Measurements from ENCODE around the gene PGLYRP4. TPM values are rescaled to one million over a fixed set of nuclear protein-coding genes. Genes with fewer than 3 reads are reported as not detected.
A peak's percentile ranks its signal among the peaks of the same experiment; 100 is the strongest.

Gene PGLYRP4
- total and polyA plus RNA-seq, 4 donors: not detected

- Histone ChIP-seq H3K4me3 (ENCODE audit: low read depth in 1 of 3, low read length in 3 of 3) (no peak overlapping the region), H3K4me1 (ENCODE audit: control insufficient read depth in 4 of 4, insufficient read depth in 4 of 4, low read length in 3 of 4) (no peaks in the 10 kb centered on the region), H3K36me3 (ENCODE audit: control insufficient read depth in 4 of 4, insufficient read depth in 3 of 4, low read depth in 1 of 4, low read length in 3 of 4) (no peaks in the 10 kb centered on the region), H3K9ac (ENCODE audit: low read depth in 1 of 2, low read length in 2 of 2) (no peak overlapping the region), H3K9me3 (ENCODE audit: control insufficient read depth in 4 of 4, low read length in 3 of 4) (no peaks in the 10 kb centered on the region), H3K27me3 (ENCODE audit: control insufficient read depth in 4 of 4, insufficient read depth in 4 of 4, low read length in 3 of 4) (peaks cover 0 to 5% (median 0%) of the 10 kb centered on the region in 4 donors), H3K27ac (ENCODE audit: low read depth in 1 of 2, low read length in 2 of 2) (no peak overlapping the region)
- no peak for TF ChIP-seq MAX (IDR thresholded peaks at IDR 0.05)
- TF ChIP-seq HNF4G (IDR thresholded peaks at IDR 0.05): no peak
- DNase-seq (ENCODE audit: low spot score): no peak
- WGBS: 69% methylated on average over 6 of the region's 6 CpGs
These were observed 8.8 kb downstream of the PGLYRP4 start for GRCh38 chr1:153339802-153340201.

DNA sequence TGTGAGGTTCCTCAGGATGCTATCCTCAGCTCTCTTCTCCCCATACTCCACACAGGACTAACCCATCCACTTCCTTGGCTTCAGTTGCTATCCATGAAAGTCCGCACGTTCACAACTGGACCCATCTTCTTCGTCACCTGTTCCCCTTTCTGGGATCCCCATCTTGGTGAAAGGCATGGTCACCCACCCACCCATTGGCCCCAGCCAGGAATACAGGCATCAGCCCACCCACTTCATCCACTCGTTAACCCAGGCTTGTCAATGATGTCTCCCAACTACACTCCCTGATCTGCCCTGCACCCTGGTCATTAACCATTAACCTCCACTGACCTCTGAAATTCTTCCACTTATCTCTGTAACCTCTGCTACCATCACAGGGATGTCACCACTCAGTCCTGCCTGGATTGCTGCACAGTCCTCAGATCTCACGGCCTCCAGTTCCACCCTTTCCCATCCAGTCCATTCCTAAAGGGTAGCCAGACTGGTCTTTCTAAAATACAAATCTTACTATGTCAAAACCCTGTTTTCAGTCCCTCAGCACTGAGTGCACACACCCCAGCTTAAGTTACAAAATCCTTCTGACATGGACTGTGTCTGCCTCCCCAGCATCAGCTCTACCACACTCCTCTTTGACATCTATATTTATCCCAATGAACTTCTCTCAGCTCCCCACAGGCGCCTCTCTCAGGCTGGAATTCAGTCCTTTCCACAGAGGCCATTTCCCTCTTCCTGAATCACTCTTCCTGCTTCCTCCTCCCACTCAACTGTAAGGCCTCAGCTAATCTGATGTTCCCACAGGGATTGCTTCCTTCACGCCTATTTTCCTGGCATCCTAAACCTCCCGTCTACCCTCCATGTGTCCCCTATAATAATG is 10.4 kb downstream of the PGLYRP4 start:
- no peak overlapping the region for H3K9ac ChIP-seq (ENCODE audit: low read depth in 1 of 2, low read length in 2 of 2)
- TF ChIP-seq FOXA2 (IDR thresholded peaks at IDR 0.05): no peak
- TF ChIP-seq JUND (IDR thresholded peaks at IDR 0.05): no peak
- TF ChIP-seq GABPA (IDR thresholded peaks at IDR 0.05 in 1 of 2, conservative IDR thresholded peaks at IDR 0.05 in 1 of 2): no peak
- no peak for TF ChIP-seq RAD21 (IDR thresholded peaks at IDR 0.05)
- no peak for TF ChIP-seq CTCF (IDR thresholded peaks at IDR 0.05; ENCODE audit: low read depth, low read length, missing input control)
- TF ChIP-seq HNF4A (conservative IDR thresholded peaks at IDR 0.05): no peak
- TF ChIP-seq, protein P1, sequence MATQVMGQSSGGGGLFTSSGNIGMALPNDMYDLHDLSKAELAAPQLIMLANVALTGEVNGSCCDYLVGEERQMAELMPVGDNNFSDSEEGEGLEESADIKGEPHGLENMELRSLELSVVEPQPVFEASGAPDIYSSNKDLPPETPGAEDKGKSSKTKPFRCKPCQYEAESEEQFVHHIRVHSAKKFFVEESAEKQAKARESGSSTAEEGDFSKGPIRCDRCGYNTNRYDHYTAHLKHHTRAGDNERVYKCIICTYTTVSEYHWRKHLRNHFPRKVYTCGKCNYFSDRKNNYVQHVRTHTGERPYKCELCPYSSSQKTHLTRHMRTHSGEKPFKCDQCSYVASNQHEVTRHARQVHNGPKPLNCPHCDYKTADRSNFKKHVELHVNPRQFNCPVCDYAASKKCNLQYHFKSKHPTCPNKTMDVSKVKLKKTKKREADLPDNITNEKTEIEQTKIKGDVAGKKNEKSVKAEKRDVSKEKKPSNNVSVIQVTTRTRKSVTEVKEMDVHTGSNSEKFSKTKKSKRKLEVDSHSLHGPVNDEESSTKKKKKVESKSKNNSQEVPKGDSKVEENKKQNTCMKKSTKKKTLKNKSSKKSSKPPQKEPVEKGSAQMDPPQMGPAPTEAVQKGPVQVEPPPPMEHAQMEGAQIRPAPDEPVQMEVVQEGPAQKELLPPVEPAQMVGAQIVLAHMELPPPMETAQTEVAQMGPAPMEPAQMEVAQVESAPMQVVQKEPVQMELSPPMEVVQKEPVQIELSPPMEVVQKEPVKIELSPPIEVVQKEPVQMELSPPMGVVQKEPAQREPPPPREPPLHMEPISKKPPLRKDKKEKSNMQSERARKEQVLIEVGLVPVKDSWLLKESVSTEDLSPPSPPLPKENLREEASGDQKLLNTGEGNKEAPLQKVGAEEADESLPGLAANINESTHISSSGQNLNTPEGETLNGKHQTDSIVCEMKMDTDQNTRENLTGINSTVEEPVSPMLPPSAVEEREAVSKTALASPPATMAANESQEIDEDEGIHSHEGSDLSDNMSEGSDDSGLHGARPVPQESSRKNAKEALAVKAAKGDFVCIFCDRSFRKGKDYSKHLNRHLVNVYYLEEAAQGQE (IDR thresholded peaks at IDR 0.05): no peak
- no peak for TF ChIP-seq EGR1 (IDR thresholded peaks at IDR 0.05; ENCODE audit: low read depth in 2 of 2)
- no peak for TF ChIP-seq MAX (IDR thresholded peaks at IDR 0.05)
- TF ChIP-seq SP1 (IDR thresholded peaks at IDR 0.05): no peak
- no peak for TF ChIP-seq YY1 (IDR thresholded peaks at IDR 0.05)
- no peak for TF ChIP-seq FOXA1 (IDR thresholded peaks at IDR 0.05)
- no peak for TF ChIP-seq TAF1 (conservative IDR thresholded peaks at IDR 0.05)
- TF ChIP-seq HNF4G (IDR thresholded peaks at IDR 0.05): no peak
- no peak for TF ChIP-seq RXRA (IDR thresholded peaks at IDR 0.05)
- no peak for TF ChIP-seq NR2F2 (IDR thresholded peaks at IDR 0.05)
- no peak overlapping the region for H3K27ac ChIP-seq (ENCODE audit: low read depth in 1 of 2, low read length in 2 of 2)
- H3K36me3 ChIP-seq (ENCODE audit: control insufficient read depth in 4 of 4, insufficient read depth in 3 of 4, low read depth in 1 of 4, low read length in 3 of 4): no peaks in the 10 kb centered on the region
- peaks cover 0 to 5% (median 0%) of the 10 kb centered on the region in 4 donors for H3K27me3 ChIP-seq (ENCODE audit: control insufficient read depth in 4 of 4, insufficient read depth in 4 of 4, low read length in 3 of 4)
- peak; percentile 30 for DNase-seq (ENCODE audit: low spot score)
- no peak overlapping the region for H3K4me3 ChIP-seq (ENCODE audit: low read depth in 1 of 3, low read length in 3 of 3)
- no peaks in the 10 kb centered on the region for H3K9me3 ChIP-seq (ENCODE audit: control insufficient read depth in 4 of 4, low read length in 3 of 4)
- H3K4me1 ChIP-seq (ENCODE audit: control insufficient read depth in 4 of 4, insufficient read depth in 4 of 4, low read length in 3 of 4): no peaks in the 10 kb centered on the region
- WGBS: 67% methylated on average over 8 of the region's 8 CpGs

Data from liver (tissue), 9 donors.